Hindlimb muscle (tissue), 1 donor: ENCODE data around the gene ZMYND12. TPM values are rescaled to one million over a fixed set of nuclear protein-coding genes. Genes with fewer than 3 reads are reported as not detected.

Source experiments
- DNase-seq: peaks from one replicate; pipeline ENCODE4 v3.0.0-alpha.2; 2013
- polyA plus RNA-seq: library from polyadenylated mRNA; unstranded; fragments of 120-200 nt; gene quantifications from one replicate; pipeline ENCODE4 v1.2.1, GENCODE V29; 2013; ENCODE audit not compliant: insufficient read length

The ZMYND12 gene
- polyA plus RNA-seq, 1 donor = 0.48 TPM

DNA sequence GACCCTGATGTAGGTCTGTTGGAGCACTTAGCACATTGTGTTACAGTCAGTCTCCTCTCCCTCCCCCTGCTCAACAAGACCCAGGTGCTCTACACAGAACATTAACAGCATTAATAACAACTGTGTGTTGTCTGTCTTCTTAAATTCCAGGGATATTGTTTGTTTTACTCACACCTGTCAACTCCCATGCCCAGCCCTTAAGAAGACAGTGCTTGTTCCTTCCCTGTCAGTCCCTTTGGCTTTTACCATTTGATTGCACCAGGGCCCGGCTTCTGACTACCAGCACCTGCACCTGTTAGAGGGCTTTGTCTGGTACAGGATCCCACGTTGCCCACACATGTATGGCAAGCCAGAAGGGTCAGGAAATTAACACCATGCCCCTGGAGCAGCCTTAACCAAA, 63.6 kb downstream of the ZMYND12 start:
- no peak for DNase-seq

DNA sequence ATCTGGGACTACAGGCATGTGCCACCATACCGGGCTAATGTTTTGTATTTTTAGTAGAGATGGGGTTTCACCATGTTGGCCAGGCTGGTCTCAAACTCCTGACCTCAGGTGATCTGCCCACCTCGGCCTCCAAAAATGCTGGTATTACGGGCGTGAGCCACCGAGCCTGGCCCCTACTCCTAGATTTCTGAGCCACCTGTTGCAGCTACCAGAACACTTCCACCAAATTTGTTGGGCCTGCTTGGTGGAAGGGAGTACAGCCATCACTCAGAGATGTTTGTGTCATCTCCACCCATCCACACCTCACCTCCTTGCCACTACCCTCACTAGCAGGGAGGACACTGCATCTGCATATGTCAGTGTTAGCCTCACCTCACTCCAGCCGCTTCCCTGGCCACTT, 69.8 kb downstream of the ZMYND12 start:
- DNase-seq = no peak

GRCh38 chr1:42385283-42385682, 70.5 kb downstream of the ZMYND12 start:
- no peak for DNase-seq

GRCh38 chr1:42381280-42381673, 74.5 kb downstream of the ZMYND12 start:
- no peak for DNase-seq

GRCh38 chr1:42380586-42381279, 75.1 kb downstream of the ZMYND12 start, which contains the start of gene RIMKLA:
RIMKLA (plus strand) TSS chr1:42380792; CDS start chr1:42380935, 143 bp downstream.
- peak; percentile 25 for DNase-seq

Other genes starting within 250 kb of the ZMYND12 start
- gene FOXJ3, start 120.8 kb downstream of the ZMYND12 start, polyA plus RNA-seq = 40.5 TPM
- 1.1 TPM for gene RIMKLA, start 75.2 kb downstream of the ZMYND12 start, polyA plus RNA-seq
- gene PPCS, start 521 bp upstream of the ZMYND12 start, polyA plus RNA-seq = 32.8 TPM
- 2.5 TPM for gene CCDC30, start 7.3 kb upstream of the ZMYND12 start, polyA plus RNA-seq
- 34.8 TPM for gene PPIH, start 202.4 kb upstream of the ZMYND12 start, polyA plus RNA-seq
- 1,149 TPM for gene YBX1, start 226.4 kb upstream of the ZMYND12 start, polyA plus RNA-seq